Activated naive CD4-positive, alpha-beta T cell treated with Interleukin-2 at 50 U/mL for 16 hours (primary cell): ENCODE measurements around the gene HEATR9.

Experiments used
- DNase-seq: peaks from one replicate; pipeline ENCODE4 v3.0.0-alpha.2; 2020

Gene HEATR9

DNA sequence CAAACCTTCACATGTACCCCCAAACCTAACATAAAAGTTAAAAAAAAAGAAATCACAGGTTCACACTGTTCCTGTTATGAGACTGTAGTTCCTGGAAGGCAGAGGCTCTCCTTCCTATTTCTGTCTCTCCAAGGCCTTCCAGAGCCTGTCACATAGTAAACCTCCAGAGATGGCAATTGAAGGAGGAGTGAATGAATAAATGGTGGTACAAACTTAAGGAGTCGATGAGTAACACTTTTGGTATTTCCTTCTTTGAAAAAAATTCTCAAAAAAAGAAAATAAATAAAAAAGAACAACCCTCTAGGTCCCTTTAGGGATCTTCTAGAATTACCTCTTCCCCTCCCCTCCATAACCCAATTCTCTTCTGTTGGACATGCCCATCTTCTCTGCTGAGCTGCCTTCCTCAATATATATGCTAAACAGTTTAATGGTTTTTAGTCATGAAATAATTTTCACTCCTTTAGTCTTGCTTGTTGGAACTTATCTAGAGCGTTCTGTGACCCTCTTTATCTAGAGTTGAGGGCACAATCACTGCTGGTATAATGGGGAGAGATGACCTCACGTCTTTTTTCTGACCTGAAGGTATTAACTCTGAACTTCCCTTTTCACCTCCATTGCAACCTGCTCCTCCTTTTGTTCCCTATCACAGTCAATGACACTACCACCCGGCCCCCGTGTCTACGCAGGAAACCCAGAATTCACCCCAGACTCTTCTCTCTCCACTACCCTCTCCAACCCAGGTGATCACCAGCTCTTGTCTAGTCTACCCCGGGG is 61.1 kb downstream of the HEATR9 start:
- no peak for DNase-seq
